ENCODE measurements around the gene CLEC4M.
"Not testable (repeated sequence)": the region's sequence is repeated elsewhere in the genome, so short reads cannot be mapped to it uniquely, and the experiment has no call there.

The CLEC4M gene

GRCh38 chr19:7778081-7778480 is 15.0 kb downstream of the CLEC4M start:
- no peak for DNase-seq

- DNase-seq, result no peak
Measured at GRCh38 chr19:7779631-7780486, 16.8 kb downstream of the CLEC4M start.

- no peak for DNase-seq
Measured at GRCh38 chr19:7781157-7781556, 18.1 kb downstream of the CLEC4M start.

GRCh38 chr19:7783991-7784423 is 21.0 kb downstream of the CLEC4M start:
- peak; percentile 97 for DNase-seq

- DNase-seq, result no peak
Measured at GRCh38 chr19:7784856-7785255, 21.8 kb downstream of the CLEC4M start.

GRCh38 chr19:7787141-7787540 is 24.1 kb downstream of the CLEC4M start:
- no peak for DNase-seq

GRCh38 chr19:7787602-7788177 is 24.6 kb downstream of the CLEC4M start:
- no peak for DNase-seq

- DNase-seq, result no peak
Measured at GRCh38 chr19:7788178-7788932, 25.3 kb downstream of the CLEC4M start.

GRCh38 chr19:7788933-7789323 is 25.9 kb downstream of the CLEC4M start:
- DNase-seq, result no peak

GRCh38 chr19:7789447-7789846 is 26.4 kb downstream of the CLEC4M start:
- DNase-seq, result peak; percentile 97

GRCh38 chr19:7790416-7790815 is 27.4 kb downstream of the CLEC4M start:
- no peak for DNase-seq

- no peak for DNase-seq
Measured at GRCh38 chr19:7792281-7792680, 29.2 kb downstream of the CLEC4M start.

GRCh38 chr19:7792701-7793100 is 29.7 kb downstream of the CLEC4M start:
- DNase-seq, result not testable (repeated sequence)

- no peak for DNase-seq
Measured at GRCh38 chr19:7793493-7793892, 30.4 kb downstream of the CLEC4M start.

GRCh38 chr19:7795555-7796161 is 32.6 kb downstream of the CLEC4M start:
- DNase-seq, result no peak

GRCh38 chr19:7799640-7800355 is 36.8 kb downstream of the CLEC4M start:
- peak; percentile 83 for DNase-seq

- DNase-seq, result peak; percentile 64
Measured at GRCh38 chr19:7801020-7801570, 38.1 kb downstream of the CLEC4M start.

GRCh38 chr19:7806234-7806633 is 43.2 kb downstream of the CLEC4M start:
- peak; percentile 50 for DNase-seq

GRCh38 chr19:7806876-7807275 is 43.8 kb downstream of the CLEC4M start:
- peak; percentile 73 for DNase-seq

GRCh38 chr19:7808108-7808507 is 45.1 kb downstream of the CLEC4M start:
- DNase-seq, result no peak

- DNase-seq, result no peak
Measured at GRCh38 chr19:7811989-7812388, 48.9 kb downstream of the CLEC4M start.

- peak; percentile 13 for DNase-seq
Measured at GRCh38 chr19:7815325-7815724, 52.3 kb downstream of the CLEC4M start.
